ENCODE data around the gene CPED1. TPM values are rescaled to one million over a fixed set of nuclear protein-coding genes. Genes with fewer than 3 reads are reported as not detected.
A peak's percentile ranks its signal among the peaks of the same experiment; 100 is the strongest.

The CPED1 gene
- total RNA-seq, 1 experiment from 2014 or later, result 0.39 TPM

DNA sequence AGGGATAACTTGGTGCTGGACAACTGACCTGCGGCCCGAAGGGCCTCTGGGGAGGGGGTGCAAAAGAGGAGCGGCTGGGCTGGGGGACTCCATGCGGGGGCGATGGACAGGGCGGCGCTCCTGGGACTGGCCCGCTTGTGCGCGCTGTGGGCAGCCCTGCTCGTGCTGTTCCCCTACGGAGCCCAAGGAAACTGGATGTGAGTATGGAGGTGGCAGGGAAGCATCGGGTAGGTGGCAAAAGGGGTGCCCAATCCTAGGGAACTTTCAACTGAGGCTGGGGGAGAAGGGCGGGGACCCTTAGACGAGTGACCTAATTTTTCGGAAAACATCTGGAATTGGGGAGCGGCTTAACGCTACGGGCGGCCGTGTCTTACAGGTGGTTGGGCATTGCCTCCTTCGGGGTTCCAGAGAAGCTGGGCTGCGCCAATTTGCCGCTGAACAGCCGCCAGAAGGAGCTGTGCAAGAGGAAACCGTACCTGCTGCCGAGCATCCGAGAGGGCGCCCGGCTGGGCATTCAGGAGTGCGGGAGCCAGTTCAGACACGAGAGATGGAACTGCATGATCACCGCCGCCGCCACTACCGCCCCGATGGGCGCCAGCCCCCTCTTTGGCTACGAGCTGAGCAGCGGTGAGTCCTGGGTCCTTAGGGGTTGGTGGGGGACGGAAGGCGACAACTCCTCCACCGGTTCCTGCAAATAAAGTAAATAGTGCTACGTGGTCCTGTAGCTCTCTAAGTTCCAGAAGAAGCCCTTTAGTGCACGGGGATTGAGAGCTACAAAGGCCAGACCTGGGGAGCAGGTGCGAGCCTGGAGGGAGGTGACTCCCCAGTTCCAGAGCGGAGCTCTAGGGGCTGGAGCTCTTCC lies 340.9 kb downstream of the CPED1 start:
- ATAC-seq, result peak; percentile 90
- peaks cover 54% of the 10 kb centered on the region for H3K27me3 ChIP-seq (ENCODE audit: control insufficient read depth, insufficient read depth, low read length)

DNA sequence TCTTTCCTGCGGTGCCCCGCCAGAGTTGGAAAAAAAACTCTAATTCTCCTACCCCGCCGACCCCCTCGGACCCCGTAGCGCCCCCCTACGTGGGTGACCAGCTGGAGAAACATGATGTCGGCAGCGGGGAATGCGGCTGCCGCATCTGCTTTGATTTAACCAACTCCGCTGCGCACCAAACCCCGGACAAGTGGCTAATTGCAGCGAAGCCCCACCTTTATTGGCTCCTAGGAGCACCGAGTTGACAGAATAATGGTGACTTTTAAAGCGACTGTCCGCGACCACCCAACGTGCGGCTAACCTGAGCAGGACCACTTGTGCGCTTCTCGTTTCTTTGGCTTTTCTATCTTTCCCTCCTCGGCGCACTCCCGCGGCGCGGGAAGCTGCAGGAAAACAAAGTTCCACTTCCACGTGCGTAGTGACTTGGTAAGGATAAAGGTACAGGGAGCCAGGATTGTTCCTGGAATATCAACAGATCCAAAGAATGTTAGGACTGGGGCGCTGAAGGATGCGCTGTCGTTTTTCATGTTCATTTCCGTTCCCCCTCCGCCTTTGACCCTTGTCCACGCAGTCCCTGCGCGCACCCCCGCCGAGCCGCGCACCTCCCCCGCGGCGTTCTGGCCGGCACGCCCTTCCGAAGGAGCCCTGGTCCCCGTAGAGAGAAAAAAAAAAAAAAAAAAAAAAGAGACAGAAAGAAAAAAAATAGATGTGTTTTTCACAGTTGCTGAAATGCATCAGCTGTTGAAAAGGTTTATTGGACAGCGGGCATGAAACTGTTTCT lies 341.7 kb downstream of the CPED1 start:
- Histone ChIP-seq H3K27me3 (ENCODE audit: control insufficient read depth, insufficient read depth, low read length) (peaks cover 61% of the 10 kb centered on the region), H3K36me3 (ENCODE audit: control insufficient read depth, insufficient read depth, low read length) (peaks cover 5% of the 10 kb centered on the region; the same call in 1 of the 2 replicates), H3K4me3 (ENCODE audit: low read depth in 2 of 2, low read length in 2 of 2) (peak overlapping the region; percentile 36 to 54), H3K4me1 (ENCODE audit: control insufficient read depth, insufficient read depth, low read length) (no peaks in the 10 kb centered on the region), H3K27ac (ENCODE audit: low read length) (no peak overlapping the region), H3K9me3 (ENCODE audit: control insufficient read depth, insufficient read depth, low read depth, low read length) (no peaks in the 10 kb centered on the region)
- BruUV-seq (replicated peaks), result no TSS peak
- TF ChIP-seq, protein P1, sequence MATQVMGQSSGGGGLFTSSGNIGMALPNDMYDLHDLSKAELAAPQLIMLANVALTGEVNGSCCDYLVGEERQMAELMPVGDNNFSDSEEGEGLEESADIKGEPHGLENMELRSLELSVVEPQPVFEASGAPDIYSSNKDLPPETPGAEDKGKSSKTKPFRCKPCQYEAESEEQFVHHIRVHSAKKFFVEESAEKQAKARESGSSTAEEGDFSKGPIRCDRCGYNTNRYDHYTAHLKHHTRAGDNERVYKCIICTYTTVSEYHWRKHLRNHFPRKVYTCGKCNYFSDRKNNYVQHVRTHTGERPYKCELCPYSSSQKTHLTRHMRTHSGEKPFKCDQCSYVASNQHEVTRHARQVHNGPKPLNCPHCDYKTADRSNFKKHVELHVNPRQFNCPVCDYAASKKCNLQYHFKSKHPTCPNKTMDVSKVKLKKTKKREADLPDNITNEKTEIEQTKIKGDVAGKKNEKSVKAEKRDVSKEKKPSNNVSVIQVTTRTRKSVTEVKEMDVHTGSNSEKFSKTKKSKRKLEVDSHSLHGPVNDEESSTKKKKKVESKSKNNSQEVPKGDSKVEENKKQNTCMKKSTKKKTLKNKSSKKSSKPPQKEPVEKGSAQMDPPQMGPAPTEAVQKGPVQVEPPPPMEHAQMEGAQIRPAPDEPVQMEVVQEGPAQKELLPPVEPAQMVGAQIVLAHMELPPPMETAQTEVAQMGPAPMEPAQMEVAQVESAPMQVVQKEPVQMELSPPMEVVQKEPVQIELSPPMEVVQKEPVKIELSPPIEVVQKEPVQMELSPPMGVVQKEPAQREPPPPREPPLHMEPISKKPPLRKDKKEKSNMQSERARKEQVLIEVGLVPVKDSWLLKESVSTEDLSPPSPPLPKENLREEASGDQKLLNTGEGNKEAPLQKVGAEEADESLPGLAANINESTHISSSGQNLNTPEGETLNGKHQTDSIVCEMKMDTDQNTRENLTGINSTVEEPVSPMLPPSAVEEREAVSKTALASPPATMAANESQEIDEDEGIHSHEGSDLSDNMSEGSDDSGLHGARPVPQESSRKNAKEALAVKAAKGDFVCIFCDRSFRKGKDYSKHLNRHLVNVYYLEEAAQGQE (IDR thresholded peaks at IDR 0.05; ENCODE audit: insufficient read depth in 1 of 2, low read depth in 2 of 2, low read length in 1 of 2), result no peak
- TF ChIP-seq TCF7L2 (IDR thresholded peaks at IDR 0.05; ENCODE audit: low read depth, low read length) (no peak), SIN3A (IDR thresholded peaks at IDR 0.05; ENCODE audit: borderline replicate concordance, insufficient read depth, low read depth, low read length) (no peak), POLR2AphosphoS5 (IDR thresholded peaks at IDR 0.05; ENCODE audit: low read depth, low read length) (no peak)
- TF ChIP-seq, protein P2, sequence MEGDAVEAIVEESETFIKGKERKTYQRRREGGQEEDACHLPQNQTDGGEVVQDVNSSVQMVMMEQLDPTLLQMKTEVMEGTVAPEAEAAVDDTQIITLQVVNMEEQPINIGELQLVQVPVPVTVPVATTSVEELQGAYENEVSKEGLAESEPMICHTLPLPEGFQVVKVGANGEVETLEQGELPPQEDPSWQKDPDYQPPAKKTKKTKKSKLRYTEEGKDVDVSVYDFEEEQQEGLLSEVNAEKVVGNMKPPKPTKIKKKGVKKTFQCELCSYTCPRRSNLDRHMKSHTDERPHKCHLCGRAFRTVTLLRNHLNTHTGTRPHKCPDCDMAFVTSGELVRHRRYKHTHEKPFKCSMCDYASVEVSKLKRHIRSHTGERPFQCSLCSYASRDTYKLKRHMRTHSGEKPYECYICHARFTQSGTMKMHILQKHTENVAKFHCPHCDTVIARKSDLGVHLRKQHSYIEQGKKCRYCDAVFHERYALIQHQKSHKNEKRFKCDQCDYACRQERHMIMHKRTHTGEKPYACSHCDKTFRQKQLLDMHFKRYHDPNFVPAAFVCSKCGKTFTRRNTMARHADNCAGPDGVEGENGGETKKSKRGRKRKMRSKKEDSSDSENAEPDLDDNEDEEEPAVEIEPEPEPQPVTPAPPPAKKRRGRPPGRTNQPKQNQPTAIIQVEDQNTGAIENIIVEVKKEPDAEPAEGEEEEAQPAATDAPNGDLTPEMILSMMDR (IDR thresholded peaks at IDR 0.05), result no peak
- intact Hi-C loops (cut with micrococcal nuclease; ENCODE audit: unreplicated experiment), result no loop called here
- DNase-seq (ENCODE audit: low read depth, low spot score) (no peak), ATAC-seq (peak; percentile 44)
- ChIA-PET POLR2A (interaction anchor here (0.7 kb wide), 1 partner anchor 223 kb away, joined by 3 read pairs; no protein-coding TSS in a partner anchor), CTCF (no interaction called here)
- in situ Hi-C loops (cut with HindIII; ENCODE audit: low pct_unique_long_range_greater_than_20kb, low sequenced_read_pairs), result no loop called here

More for the DNA sequence above, 340.9 kb downstream of the CPED1 start:
- Histone ChIP-seq H3K36me3 (ENCODE audit: control insufficient read depth, insufficient read depth, low read length) (peaks cover 5% of the 10 kb centered on the region; the same call in 1 of the 2 replicates), H3K4me3 (ENCODE audit: low read depth in 2 of 2, low read length in 2 of 2) (peak overlapping the region; percentile 36 to 54), H3K27ac (ENCODE audit: low read length) (no peak overlapping the region), H3K4me1 (ENCODE audit: control insufficient read depth, insufficient read depth, low read length) (no peaks in the 10 kb centered on the region), H3K9me3 (ENCODE audit: control insufficient read depth, insufficient read depth, low read depth, low read length) (no peaks in the 10 kb centered on the region)
- in situ Hi-C loops (cut with HindIII; ENCODE audit: low pct_unique_long_range_greater_than_20kb, low sequenced_read_pairs) (no loop called here), intact Hi-C loops (cut with micrococcal nuclease; ENCODE audit: unreplicated experiment) (no loop called here)
- BruUV-seq (replicated peaks), result no TSS peak
- no peak for TF ChIP-seq POLR2AphosphoS5 (IDR thresholded peaks at IDR 0.05; ENCODE audit: low read depth, low read length)
- TF ChIP-seq, protein P2 (IDR thresholded peaks at IDR 0.05), result peak; percentile 50
- DNase-seq (ENCODE audit: low read depth, low spot score), result no peak
- CTCF ChIA-PET, result no interaction called here
- POLR2A ChIA-PET, result no interaction called here
